C4-2B (cell line): ENCODE data around the gene FBLN5.

ENCODE experiments used
- H3K27ac ChIP-seq: fragments of 450-650 bp; 2 replicates; pipeline ENCODE4 v1.5.1; 2017
- CTCF ChIP-seq: fragments of 450-650 bp; conservative IDR thresholded peaks from 2 replicates; pipeline ENCODE4 v1.5.1; 2017; ENCODE audit warnings: mild to moderate bottlenecking
- ZFX ChIP-seq: fragments of 450-650 bp; IDR thresholded peaks from 2 replicates; pipeline ENCODE4 v1.6.1; 2017

The FBLN5 gene

DNA sequence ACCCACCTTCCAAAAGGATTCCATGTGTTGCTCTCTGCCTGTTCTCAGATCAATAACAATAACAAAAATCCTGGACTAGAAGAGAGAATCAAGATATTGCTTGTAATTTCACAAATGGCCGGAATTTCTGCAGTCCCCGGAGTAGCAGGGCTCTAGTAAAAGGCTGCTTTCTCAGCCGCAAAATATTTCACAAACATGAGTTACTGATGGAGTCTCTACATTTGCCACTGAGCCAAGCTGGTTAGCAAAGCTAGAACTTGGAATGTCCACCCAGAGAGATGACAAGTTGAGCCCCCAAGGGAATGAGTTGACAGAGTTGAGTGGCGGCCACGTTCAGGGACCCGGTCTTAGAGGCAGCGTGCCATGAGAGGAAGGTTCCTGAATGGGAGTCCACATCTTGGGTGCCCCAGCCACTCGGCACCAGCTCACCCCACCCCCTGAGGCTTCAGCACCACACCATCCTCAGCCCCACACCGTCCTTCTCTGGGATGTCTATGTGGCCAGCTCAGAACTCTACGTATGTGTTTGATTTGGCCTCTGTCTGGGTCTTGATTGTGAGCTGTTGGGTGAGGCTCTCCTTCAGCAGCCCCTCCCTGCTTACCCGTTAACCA lies 15.9 kb downstream of the FBLN5 start:
- TF ChIP-seq CTCF: no peak
- no peak for TF ChIP-seq ZFX
- H3K27ac ChIP-seq: no peak overlapping the region

DNA sequence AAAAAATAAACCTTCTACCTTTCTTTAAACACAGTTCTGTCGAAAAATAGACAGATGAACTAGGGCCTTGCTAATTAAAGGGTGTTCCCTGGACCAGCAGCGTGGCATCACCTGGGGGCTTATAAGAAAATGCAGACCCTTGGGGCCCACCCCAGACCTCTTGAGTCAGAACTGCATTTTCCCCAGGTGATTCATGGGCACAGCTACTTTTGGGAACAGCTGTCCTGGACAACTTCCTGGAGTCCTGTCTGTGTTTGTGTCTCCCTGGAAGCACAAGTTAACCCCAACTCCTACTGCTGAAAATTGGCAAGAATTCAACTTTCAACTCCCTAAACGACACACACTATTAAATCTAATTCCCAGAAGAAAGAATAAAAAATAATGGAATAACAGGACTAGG lies 17.8 kb downstream of the FBLN5 start:
- no peak for TF ChIP-seq ZFX

GRCh38 chr14:91927800-91928199 lies 19.7 kb downstream of the FBLN5 start:
- TF ChIP-seq ZFX (no peak), CTCF (no peak)

More for the DNA sequence above, 17.8 kb downstream of the FBLN5 start:
- no peak overlapping the region for H3K27ac ChIP-seq

GRCh38 chr14:91927191-91927590 lies 20.3 kb downstream of the FBLN5 start:
- H3K27ac ChIP-seq: no peak overlapping the region
- TF ChIP-seq ZFX: no peak
- TF ChIP-seq CTCF: no peak

More at GRCh38 chr14:91927800-91928199, 19.7 kb downstream of the FBLN5 start:
- no peak overlapping the region for H3K27ac ChIP-seq

DNA sequence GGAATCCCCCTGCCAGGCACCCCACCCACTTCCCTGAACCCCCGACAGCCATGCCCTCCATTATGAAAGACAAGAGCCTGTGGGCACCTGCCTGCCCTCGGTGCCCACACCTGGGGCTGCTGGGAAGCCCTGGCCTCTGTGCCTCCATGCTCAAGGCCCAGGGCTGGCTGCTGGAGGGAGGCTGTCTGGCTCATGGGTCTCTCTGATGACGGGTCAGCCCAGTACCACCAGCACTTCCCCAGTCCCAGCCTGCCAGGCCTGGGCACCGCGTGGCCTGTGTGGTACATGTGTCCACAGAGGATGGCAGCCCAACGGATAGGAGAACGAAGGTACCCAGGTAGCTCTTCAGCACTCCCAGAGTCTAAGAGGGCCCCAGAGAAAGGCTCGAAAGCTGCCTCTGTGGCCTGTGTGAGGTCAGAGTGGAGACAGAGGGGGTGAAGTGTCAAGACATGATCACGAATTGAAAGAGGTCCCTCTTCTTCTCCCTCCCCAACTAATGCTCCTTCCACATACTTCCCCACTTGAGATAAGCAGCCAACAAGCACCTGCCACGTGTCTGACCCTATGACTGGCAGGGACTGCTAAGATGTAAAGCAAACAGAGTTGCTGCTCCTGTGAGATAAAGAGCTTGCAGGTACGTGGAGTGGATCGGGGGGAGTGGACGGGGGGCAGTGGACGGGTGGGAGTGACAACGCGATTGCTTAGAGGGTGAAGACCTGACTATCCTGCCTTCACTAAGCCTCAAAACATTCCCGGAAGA lies 21.2 kb downstream of the FBLN5 start:
- no peak overlapping the region for H3K27ac ChIP-seq
- no peak for TF ChIP-seq ZFX

- H3K27ac ChIP-seq: no peak overlapping the region
- TF ChIP-seq ZFX (no peak), CTCF (no peak)
These were observed 21.8 kb downstream of the FBLN5 start for GRCh38 chr14:91925727-91926121.

DNA sequence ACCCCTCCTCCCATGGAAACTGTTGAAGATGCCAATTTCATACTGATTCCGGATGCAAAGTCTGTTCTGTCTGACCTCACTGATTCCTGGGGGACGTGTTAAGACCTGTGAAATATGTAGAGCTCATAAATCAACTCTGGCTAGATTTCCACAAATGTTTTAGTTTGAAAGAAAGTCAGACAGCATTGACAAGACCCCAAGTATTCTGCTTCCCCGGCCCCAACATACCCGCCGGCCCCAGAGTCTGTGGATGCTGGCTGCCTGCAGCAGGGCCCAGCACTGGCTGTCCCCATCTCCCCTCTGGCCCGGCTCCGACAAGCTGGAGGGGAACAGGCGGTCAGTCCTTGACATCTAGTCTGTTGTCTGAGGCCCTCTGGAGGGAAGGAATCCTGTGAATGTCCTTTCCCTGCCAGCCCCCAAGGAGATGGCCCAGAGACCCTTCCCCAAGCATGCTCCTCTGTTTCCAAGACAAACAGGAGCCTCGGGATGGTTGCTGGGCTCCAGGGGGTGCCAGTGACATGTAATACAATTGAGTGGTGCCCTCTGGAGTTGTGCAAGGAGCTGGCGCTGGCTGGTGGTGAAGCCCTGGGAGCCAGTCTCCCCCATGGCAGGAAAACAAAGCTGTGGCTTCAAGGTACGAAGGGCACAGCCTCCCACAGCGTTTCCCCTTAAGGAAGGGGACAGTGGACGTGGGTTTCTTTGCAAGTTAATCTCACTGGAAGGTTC lies 22.3 kb downstream of the FBLN5 start:
- H3K27ac ChIP-seq: no peak overlapping the region
- TF ChIP-seq CTCF (no peak), ZFX (no peak)

GRCh38 chr14:91920526-91920925 lies 27.0 kb downstream of the FBLN5 start:
- H3K27ac ChIP-seq: no peak overlapping the region
- TF ChIP-seq CTCF: no peak
- TF ChIP-seq ZFX: no peak
